HG03097 (cell line): ENCODE measurements around the gene EMC9.
A peak's percentile ranks its signal among the peaks of the same experiment; 100 is the strongest.

Source experiments
- ATAC-seq: cut with Tn5 transposase; IDR thresholded peaks from one replicate; pipeline ENCODE4 v1.9.1; 2021; ENCODE audit not compliant: unreplicated experiment, low FRiP score

The EMC9 gene

DNA sequence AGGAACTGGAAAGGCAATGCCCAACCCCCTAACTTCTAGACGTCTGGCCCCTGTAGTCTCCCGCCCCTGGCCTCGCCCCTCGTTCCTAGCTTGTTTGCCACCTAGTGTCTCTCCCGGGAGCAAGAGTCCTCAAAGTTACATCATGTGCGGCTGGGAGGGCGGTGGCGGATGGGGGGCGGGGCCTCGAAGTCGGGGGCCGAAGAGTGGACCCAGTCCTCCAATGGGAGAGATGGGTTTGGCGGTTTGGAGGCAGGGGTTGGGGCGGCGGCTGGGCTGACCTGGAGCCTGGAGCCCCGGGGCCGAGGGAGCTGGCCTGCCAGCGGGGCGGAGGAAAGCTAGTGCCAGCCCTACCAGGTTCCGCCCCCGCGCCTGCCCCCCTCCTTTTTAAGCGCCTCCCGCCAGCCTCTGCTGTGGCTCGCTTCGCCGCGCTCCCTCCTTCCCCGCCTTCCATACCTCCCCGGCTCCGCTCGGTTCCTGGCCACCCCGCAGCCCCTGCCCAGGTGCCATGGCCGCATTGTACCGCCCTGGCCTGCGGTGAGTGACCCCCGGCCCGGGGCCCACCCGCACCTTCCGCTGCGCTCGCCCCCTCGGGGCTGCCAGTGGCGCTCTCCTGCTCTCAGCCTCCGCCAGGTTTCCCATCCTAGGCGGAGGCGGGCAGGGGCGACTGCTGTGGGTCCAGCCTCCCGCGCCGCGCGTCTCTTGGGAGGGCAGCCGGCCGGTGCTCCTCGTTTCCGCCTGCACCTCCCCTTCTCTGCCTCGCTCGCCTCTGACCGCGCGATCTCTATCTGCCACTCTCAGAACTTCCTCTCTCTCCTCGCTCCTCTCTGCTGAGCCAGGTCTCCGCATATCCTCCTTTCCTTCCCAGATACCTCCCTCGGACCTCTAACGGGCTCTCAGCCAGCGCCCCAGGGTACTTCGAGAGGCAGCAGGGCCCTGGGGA is 47.2 kb downstream of the EMC9 start, which contains the start of gene PCK2:
TSS of gene PCK2 (plus strand) at position 411 of the 940 bp plus-strand sequence. CDS start at position 506, 95 bp downstream.
- peak; percentile 41 for ATAC-seq

DNA sequence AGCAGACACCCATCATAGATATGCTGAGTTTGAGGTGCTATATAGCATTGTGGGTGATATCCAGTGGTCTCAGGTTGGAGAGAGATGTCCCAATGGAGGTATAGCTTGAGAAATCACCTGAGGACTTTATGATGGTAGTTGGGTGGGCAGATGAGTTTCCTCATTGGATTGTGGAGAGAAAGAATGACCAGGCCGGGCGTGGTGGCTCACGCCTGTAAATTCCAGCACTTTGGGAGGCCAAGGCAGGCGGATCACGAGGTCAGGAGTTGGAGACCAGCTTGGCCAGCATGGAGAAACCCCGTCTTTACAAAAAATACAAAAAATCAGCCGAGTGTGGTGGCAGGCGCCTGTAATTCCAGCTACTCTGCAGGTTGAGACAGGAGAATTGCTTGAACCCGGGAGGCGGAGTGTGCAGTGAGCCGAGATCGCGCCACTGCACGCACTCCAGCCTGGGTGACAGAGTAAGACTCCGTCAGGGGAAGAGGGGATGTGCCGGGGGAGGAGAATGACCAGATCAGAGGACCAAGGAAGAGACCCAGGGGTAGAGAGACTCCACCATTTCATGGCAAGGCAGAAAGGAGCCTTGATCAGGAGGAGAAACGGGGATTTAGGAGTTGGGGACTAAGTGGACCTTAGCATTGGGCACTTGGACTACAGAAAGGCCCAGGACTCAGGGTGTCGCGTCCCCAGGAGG is 48.0 kb downstream of the EMC9 start:
- ATAC-seq = no peak

GRCh38 chr14:24092505-24093206 is 48.7 kb downstream of the EMC9 start:
- ATAC-seq = no peak

- ATAC-seq = no peak
These were observed 49.3 kb downstream of the EMC9 start for GRCh38 chr14:24092110-24092504.

DNA sequence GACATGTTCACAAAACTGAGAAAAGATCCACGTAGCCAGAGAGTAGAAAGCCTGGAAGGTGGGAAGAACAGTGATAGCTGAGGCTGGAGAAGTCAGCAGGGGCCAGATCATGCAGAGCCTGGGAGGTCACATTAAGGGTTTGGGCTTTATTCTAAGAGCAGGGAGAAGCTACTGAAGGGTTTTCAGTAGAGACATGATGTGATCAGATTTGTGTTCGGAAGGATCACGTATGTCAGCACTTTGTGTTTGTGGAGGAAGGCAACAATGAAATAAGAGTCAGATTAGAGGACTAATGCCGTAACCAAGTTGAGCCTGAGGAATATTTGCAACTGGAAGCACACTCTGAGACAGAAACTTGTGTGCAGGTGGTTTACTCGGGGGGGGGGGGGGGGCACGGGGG is 51.5 kb downstream of the EMC9 start:
- no peak for ATAC-seq
